Endodermal cell (in vitro differentiated cells): ENCODE results near the gene NNT. TPM values are rescaled to one million over a fixed set of nuclear protein-coding genes. Genes with fewer than 3 reads are reported as not detected.
"Not testable (repeated sequence)": the region's sequence is repeated elsewhere in the genome, so short reads cannot be mapped to it uniquely, and the experiment has no call there.

ENCODE experiments used
- DNase-seq: peaks from one replicate; pipeline ENCODE4 v3.0.0-alpha.2; 2017
- H3K27ac ChIP-seq: 2 replicates; pipeline ENCODE4 v1.5.1; 2013; ENCODE audit warnings: mild to moderate bottlenecking, low read depth, low read length, moderate library complexity
- H3K27me3 ChIP-seq: 2 replicates; pipeline ENCODE4 v1.6.1; 2013; ENCODE audit warnings: mild to moderate bottlenecking, low read length, moderate library complexity; ENCODE audit not compliant: insufficient read depth, control insufficient read depth, poor library complexity, severe bottlenecking
- H3K36me3 ChIP-seq: 2 replicates; pipeline ENCODE4 v1.7.0; 2013; ENCODE audit warnings: mild to moderate bottlenecking, low read length, moderate library complexity; ENCODE audit not compliant: control insufficient read depth, insufficient read depth
- H3K4me1 ChIP-seq: one replicate; pipeline ENCODE4 v1.7.0; 2013; ENCODE audit warnings: low read length; ENCODE audit not compliant: control insufficient read depth, insufficient read depth
- H3K4me3 ChIP-seq: 2 replicates; pipeline ENCODE4 v1.5.1; 2013; ENCODE audit warnings: mild to moderate bottlenecking, low read length, moderate library complexity
- H3K9ac ChIP-seq: 2 replicates; pipeline ENCODE4 v1.6.1; 2013; ENCODE audit warnings: mild to moderate bottlenecking, low read length, moderate library complexity; ENCODE audit not compliant: poor library complexity, severe bottlenecking; ENCODE audit errors: extremely low read depth
- H3K9me3 ChIP-seq: 2 replicates; pipeline ENCODE4 v1.6.1; 2013; ENCODE audit warnings: mild to moderate bottlenecking, low read length, moderate library complexity; ENCODE audit not compliant: control insufficient read depth
- H3K27ac Mint-ChIP-seq: 2 replicates; pipeline ENCODE4 v1.8.0; 2020; ENCODE audit warnings: mixed read lengths
- H3K27me3 Mint-ChIP-seq: 2 replicates; pipeline ENCODE4 v1.8.0; 2021; ENCODE audit warnings: mild to moderate bottlenecking, mixed read lengths; ENCODE audit not compliant: insufficient read depth
- H3K36me3 Mint-ChIP-seq: 2 replicates; pipeline ENCODE4 v1.8.0; 2020; ENCODE audit warnings: low read depth, mixed read lengths
- H3K4me1 Mint-ChIP-seq: 2 replicates; pipeline ENCODE4 v1.8.0; 2020; ENCODE audit warnings: mixed read lengths
- H3K4me3 Mint-ChIP-seq: 2 replicates; pipeline ENCODE4 v1.8.0; 2020; ENCODE audit warnings: mild to moderate bottlenecking, moderate library complexity, mixed read lengths
- H3K9me3 Mint-ChIP-seq: 2 replicates; pipeline ENCODE4 v1.8.0; 2020; ENCODE audit warnings: mild to moderate bottlenecking, mixed read lengths
- WGBS, 2 experiments: methylation state at CpG; one replicate each; pipeline versions ENCODE4 v1.1.5 to v1.1.7; 2013; ENCODE audit warnings: missing lambda C conversion rate in 2 of 2, mixed read lengths in 1 of 2; ENCODE audit not compliant: insufficient coverage in 1 of 2, insufficient read length in 1 of 2; 5-methylcytosine and 5-hydroxymethylcytosine counted together
- total RNA-seq, 2 donors: library from RNA; stranded (reverse); fragmentation: NEBNext Ultra II Directional in 1 of 2; extraction: Animal tissue kit (Norgen Biotek cat#: 25700) in 1 of 2; gene quantifications; 2 replicates in 1 of 2; 3 replicates in 1 of 2; pipeline ENCODE4 v1.2.1, GENCODE V29; 2021
- TF ChIP-seq, protein P1 (sequence below): fragments of 200-600 bp; sonication (generic); conservative IDR thresholded peaks from 2 replicates; pipeline ENCODE4 v1.5.0; 2021; ENCODE audit warnings: antibody characterized with exemption, mild to moderate bottlenecking

NNT gene
- total RNA-seq, 2 donors from 2014 or later = 27.5 to 27.9 TPM

DNA sequence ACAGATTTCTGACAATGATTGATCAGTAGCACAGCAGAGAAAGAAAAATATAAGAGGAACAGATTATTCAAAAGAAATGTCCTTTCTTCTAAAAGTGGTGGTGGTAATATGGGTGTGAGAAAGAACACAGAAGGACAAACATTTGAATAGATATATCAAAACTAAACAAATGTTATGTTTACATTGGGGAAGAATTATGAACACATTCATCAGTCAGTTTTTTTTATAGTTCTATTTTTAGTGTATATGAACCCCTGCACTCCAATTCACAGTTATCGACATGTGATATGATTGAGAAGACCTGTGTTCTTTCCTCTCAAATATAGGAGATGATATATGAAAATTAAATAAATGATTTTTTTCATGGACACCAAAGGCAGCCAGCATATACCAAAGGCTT is 128.6 kb downstream of the NNT start:
- Histone ChIP-seq H3K9me3 (no peaks in the 10 kb centered on the region), H3K27ac (no peak overlapping the region), H3K4me3 (no peak overlapping the region), H3K9ac (no peak overlapping the region), H3K36me3 (no peaks in the 10 kb centered on the region), H3K27me3 (no peaks in the 10 kb centered on the region), H3K4me1 (no peaks in the 10 kb centered on the region)
- Mint-ChIP-seq H3K27ac (no peak overlapping the region), H3K36me3 (no peaks in the 10 kb centered on the region), H3K4me1 (peaks cover 5% of the 10 kb centered on the region), H3K4me3 (no peak overlapping the region), H3K9me3 (no peaks in the 10 kb centered on the region), H3K27me3 (no peaks in the 10 kb centered on the region)
- 80% methylated on average over 1 of the region's 1 CpG; no CpG with 5 or more reads in 1 of the 2 experiments for WGBS, 2 experiments
- TF ChIP-seq, protein P1, sequence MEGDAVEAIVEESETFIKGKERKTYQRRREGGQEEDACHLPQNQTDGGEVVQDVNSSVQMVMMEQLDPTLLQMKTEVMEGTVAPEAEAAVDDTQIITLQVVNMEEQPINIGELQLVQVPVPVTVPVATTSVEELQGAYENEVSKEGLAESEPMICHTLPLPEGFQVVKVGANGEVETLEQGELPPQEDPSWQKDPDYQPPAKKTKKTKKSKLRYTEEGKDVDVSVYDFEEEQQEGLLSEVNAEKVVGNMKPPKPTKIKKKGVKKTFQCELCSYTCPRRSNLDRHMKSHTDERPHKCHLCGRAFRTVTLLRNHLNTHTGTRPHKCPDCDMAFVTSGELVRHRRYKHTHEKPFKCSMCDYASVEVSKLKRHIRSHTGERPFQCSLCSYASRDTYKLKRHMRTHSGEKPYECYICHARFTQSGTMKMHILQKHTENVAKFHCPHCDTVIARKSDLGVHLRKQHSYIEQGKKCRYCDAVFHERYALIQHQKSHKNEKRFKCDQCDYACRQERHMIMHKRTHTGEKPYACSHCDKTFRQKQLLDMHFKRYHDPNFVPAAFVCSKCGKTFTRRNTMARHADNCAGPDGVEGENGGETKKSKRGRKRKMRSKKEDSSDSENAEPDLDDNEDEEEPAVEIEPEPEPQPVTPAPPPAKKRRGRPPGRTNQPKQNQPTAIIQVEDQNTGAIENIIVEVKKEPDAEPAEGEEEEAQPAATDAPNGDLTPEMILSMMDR = no peak
- DNase-seq = no peak

DNA sequence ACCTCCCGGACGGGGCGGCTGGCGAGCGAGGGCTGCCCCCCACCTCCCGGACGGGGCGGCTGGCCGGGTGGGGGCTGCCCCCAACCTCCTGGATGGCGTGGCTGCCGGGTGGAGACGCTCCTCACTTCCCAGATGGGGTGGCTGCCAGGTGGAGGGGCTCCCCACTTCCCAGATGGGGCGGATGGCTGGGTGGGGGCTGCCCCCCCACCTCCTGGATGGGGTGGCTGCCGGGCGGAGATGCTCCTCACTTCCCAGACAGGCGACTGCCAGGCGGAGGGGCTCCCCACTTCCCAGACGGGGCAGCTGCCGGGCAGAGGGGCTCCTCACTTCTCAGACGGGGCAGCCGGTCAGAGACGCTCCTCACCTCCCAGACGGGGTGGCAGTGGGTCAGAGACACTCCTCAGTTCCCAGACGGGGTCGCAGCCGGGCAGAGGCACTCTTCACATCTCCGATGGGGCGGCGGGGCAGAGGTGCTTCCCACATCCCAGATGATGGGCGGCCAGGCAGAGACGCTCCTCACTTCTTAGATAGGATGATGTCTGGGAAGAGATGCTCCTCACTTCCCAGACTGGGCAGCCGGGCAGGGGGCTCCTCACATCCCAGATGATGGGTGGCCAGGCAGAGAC is 143.1 kb downstream of the NNT start:
- H3K4me1 ChIP-seq, H3K36me3 Mint-ChIP-seq, H3K27ac ChIP-seq, DNase-seq, H3K9ac ChIP-seq, H3K9me3 ChIP-seq, H3K27me3 ChIP-seq, H3K36me3 ChIP-seq, H3K27me3 Mint-ChIP-seq, H3K4me3 ChIP-seq, H3K4me3 Mint-ChIP-seq, H3K27ac Mint-ChIP-seq, H3K4me1 Mint-ChIP-seq: not testable (repeated sequence)
- H3K9me3 Mint-ChIP-seq = peaks cover 34% of the 10 kb centered on the region
- WGBS, 2 experiments = 93 to 95% methylated on average over 11 to 32 of the region's 32 CpGs

DNA sequence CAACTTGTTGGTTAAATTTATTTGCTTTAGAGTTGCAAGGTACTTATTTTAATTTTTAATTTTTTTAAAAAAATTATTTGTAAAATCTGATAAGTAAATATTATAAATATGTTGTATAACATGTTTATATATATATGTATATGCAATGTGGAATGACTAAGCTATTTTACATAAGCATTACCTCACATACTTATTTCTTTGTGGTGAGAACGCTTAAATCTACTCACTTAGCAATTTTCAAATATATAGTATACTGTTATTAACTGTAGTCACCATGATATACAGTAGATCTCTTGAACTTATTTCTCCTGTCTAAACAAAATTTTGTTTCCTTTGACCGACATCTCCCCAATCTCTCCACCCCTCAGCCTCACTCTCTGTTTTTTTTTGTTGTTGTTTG is 147.8 kb downstream of the NNT start:
- Mint-ChIP-seq H3K9me3 (peaks cover 60% of the 10 kb centered on the region), H3K36me3 (peaks cover 6% of the 10 kb centered on the region), H3K4me3 (no peak overlapping the region), H3K4me1 (no peaks in the 10 kb centered on the region), H3K27ac (no peak overlapping the region), H3K27me3 (no peaks in the 10 kb centered on the region)
- no peak overlapping the region for H3K4me3 ChIP-seq
- no peaks in the 10 kb centered on the region for H3K36me3 ChIP-seq
- no peaks in the 10 kb centered on the region for H3K27me3 ChIP-seq
- DNase-seq = no peak
- no CpG with 5 or more reads among the region's 2 CpGs for WGBS, 2 experiments
- no peak overlapping the region for H3K9ac ChIP-seq
- TF ChIP-seq, protein P1 = no peak
- no peak overlapping the region for H3K27ac ChIP-seq
- peaks cover 17% of the 10 kb centered on the region for H3K9me3 ChIP-seq
- no peaks in the 10 kb centered on the region for H3K4me1 ChIP-seq

DNA sequence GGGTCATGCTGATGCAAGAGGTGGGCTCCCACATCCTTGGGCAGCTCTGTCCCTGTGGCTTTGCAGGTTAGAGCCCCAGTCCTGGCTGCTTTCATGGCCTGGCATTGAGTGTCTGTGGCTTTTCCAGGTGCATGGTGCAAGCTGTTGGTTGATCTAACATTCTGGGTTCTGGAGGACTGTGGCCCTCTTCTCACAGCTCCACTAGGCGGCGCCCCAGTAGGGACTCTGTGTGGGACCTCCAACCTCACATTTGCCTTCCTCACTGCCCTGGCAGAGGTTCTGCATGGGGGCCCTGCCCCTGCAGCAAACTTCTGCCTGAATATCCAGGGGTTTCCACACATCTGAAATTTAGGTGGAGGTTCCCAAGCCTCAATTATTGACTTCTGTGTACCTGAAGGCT is 150.1 kb downstream of the NNT start:
- peaks cover 21% of the 10 kb centered on the region for H3K9me3 ChIP-seq
- H3K4me3 ChIP-seq = no peak overlapping the region
- no peak overlapping the region for H3K27ac Mint-ChIP-seq
- peaks cover 53% of the 10 kb centered on the region for H3K9me3 Mint-ChIP-seq
- no peaks in the 10 kb centered on the region for H3K4me1 ChIP-seq
- H3K4me1 Mint-ChIP-seq = no peaks in the 10 kb centered on the region
- H3K27me3 Mint-ChIP-seq = no peaks in the 10 kb centered on the region
- H3K27me3 ChIP-seq = no peaks in the 10 kb centered on the region
- no peaks in the 10 kb centered on the region for H3K36me3 ChIP-seq
- no peak overlapping the region for H3K27ac ChIP-seq
- H3K36me3 Mint-ChIP-seq = peaks cover 8% of the 10 kb centered on the region
- H3K9ac ChIP-seq = no peak overlapping the region
- 93% methylated on average over 2 of the region's 2 CpGs; no CpG with 5 or more reads in 1 of the 2 experiments for WGBS, 2 experiments
- no peak overlapping the region for H3K4me3 Mint-ChIP-seq
- no peak for DNase-seq
- TF ChIP-seq, protein P1 = no peak
